ENCODE data around the gene TAS1R1.

- TF ChIP-seq HDAC2 (IDR thresholded peaks at IDR 0.05) = no peak
- no peak for TF ChIP-seq CLOCK (CRISPR knock-in tag; IDR thresholded peaks at IDR 0.05; ENCODE audit: borderline replicate concordance)
- TF ChIP-seq, protein P1, sequence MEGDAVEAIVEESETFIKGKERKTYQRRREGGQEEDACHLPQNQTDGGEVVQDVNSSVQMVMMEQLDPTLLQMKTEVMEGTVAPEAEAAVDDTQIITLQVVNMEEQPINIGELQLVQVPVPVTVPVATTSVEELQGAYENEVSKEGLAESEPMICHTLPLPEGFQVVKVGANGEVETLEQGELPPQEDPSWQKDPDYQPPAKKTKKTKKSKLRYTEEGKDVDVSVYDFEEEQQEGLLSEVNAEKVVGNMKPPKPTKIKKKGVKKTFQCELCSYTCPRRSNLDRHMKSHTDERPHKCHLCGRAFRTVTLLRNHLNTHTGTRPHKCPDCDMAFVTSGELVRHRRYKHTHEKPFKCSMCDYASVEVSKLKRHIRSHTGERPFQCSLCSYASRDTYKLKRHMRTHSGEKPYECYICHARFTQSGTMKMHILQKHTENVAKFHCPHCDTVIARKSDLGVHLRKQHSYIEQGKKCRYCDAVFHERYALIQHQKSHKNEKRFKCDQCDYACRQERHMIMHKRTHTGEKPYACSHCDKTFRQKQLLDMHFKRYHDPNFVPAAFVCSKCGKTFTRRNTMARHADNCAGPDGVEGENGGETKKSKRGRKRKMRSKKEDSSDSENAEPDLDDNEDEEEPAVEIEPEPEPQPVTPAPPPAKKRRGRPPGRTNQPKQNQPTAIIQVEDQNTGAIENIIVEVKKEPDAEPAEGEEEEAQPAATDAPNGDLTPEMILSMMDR (IDR thresholded peaks at IDR 0.05 in 2 of 3, conservative IDR thresholded peaks at IDR 0.05 in 1 of 3; ENCODE audit: insufficient read depth in 2 of 3, low read depth in 1 of 3, low read length in 3 of 3) = no peak
- no peak for TF ChIP-seq CTCFL (IDR thresholded peaks at IDR 0.05; ENCODE audit: borderline replicate concordance, insufficient read depth, low read depth, low read length, poor library complexity, severe bottlenecking)
- TF ChIP-seq ZHX1 (conservative IDR thresholded peaks at IDR 0.05; ENCODE audit: low read length) = no peak
- TF ChIP-seq ZSCAN32 (CRISPR knock-in tag; IDR thresholded peaks at IDR 0.05) = no peak
- TF ChIP-seq, protein P2, sequence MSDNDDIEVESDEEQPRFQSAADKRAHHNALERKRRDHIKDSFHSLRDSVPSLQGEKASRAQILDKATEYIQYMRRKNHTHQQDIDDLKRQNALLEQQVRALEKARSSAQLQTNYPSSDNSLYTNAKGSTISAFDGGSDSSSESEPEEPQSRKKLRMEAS (CRISPR knock-in tag; IDR thresholded peaks at IDR 0.05) = no peak
- no peak for TF ChIP-seq MYC (IDR thresholded peaks at IDR 0.05; ENCODE audit: low read depth, low read length)
- no peak for TF ChIP-seq MYC (CRISPR knock-in tag; IDR thresholded peaks at IDR 0.05; ENCODE audit: borderline replicate concordance, low read depth)
- TF ChIP-seq KLF13 (tag; IDR thresholded peaks at IDR 0.05; ENCODE audit: borderline replicate concordance, low read depth) = no peak
- TF ChIP-seq ZBTB49 (CRISPR knock-in tag; IDR thresholded peaks at IDR 0.05; ENCODE audit: borderline replicate concordance) = no peak
- no peak for TF ChIP-seq SIN3A (IDR thresholded peaks at IDR 0.05; ENCODE audit: borderline replicate concordance in 2 of 2, control insufficient read depth in 1 of 2, low read depth in 2 of 2, low read length in 2 of 2)
Observed at GRCh38 chr1:6622396-6623152, 67.5 kb downstream of the TAS1R1 start.
